H1 (cell line): ENCODE data around the gene FAM177B. TPM values are rescaled to one million over a fixed set of nuclear protein-coding genes. Genes with fewer than 3 reads are reported as not detected.

Experiments
- CHD1 ChIP-seq: IDR thresholded peaks from 2 replicates; pipeline ENCODE4 v1.6.1; 2012; ENCODE audit warnings: low read depth, low read length, improper control_type of control experiment
- CREB1 ChIP-seq: IDR thresholded peaks from 2 replicates; pipeline ENCODE4 v1.6.1; 2012; ENCODE audit warnings: inconsistent platforms
- CTCF ChIP-seq, 3 experiments: IDR thresholded peaks; 1 replicate in 2 of 3; 2 replicates in 1 of 3; pipeline versions ENCODE4 v1.5.1 to v1.6.1; 2011; ENCODE audit warnings: low read length in 3 of 3, mild to moderate bottlenecking in 3 of 3, inconsistent platforms in 2 of 3, low read depth in 1 of 3, moderate library complexity in 1 of 3; ENCODE audit not compliant: insufficient read depth in 1 of 3; ENCODE audit errors: control extremely low read depth in 1 of 3
- EGR1 ChIP-seq: IDR thresholded peaks from 2 replicates; pipeline ENCODE4 v1.6.1; 2011; ENCODE audit warnings: low read depth, low read length, borderline replicate concordance
- EZH2 ChIP-seq: fragments of 200-600 bp; sonication (generic); IDR thresholded peaks from 2 replicates; pipeline ENCODE4 v1.7.1; 2012; ENCODE audit warnings: low read depth, mild to moderate bottlenecking, moderate library complexity, low read length, inconsistent platforms; ENCODE audit not compliant: severe bottlenecking
- RAD21 ChIP-seq, 2 experiments: IDR thresholded peaks in 1 of 2; conservative IDR thresholded peaks in 1 of 2; 2 replicates each; pipeline ENCODE4 v1.6.1; 2011; ENCODE audit warnings: low read depth in 2 of 2, low read length in 2 of 2, improper control_type of control experiment in 1 of 2, inconsistent platforms in 1 of 2, mild to moderate bottlenecking in 1 of 2, moderate library complexity in 1 of 2
- polyA plus RNA-seq, 7 experiments: library from polyadenylated mRNA; depleted of rRNA in 3 of 7; stranded (reverse) in 5 of 7; unstranded in 2 of 7; fragments of >200 nt in 5 of 7; fragments of 200-250 nt in 2 of 7; gene quantifications; 1 replicate in 5 of 7; 2 replicates in 1 of 7; 4 replicates in 1 of 7; pipeline versions ENCODE4 v1.2.1 to v1.2.3, GENCODE V29; 2011 to 2013; ENCODE audit warnings: missing spikeins in 2 of 7, mixed read lengths in 2 of 7
- total RNA-seq: library from RNA; stranded (reverse); fragmentation: NEBNext Ultra II Directional; extraction: Animal tissue kit (Norgen Biotek cat#: 25700); gene quantifications from 2 replicates; pipeline ENCODE4 v1.2.1, GENCODE V29; 2021

FAM177B gene
- total and polyA plus RNA-seq, 2 of the 8 experiments (the other 6 are each of a cell fraction or from before 2014, with no cell fraction given) = 0.06 TPM; not detected in 1

DNA sequence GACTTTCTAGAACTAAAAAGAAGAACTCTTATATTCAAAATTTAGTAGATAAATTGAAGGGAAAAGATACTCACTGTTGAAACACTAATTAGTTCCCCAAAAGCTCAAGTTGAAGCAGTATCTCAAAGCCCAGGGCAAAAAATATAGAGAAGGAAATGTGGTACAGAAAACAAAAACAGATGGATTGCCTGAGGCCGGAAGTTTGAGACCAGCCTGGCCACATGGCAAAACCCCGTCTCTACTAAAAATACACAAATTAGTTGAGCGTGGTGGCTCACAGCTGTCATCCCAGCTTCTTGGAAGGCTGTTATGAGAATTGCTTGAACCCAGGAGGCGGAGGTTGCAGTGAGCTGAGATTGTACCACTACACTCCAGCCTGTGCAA is 36.0 kb downstream of the FAM177B start (continued):
- TF ChIP-seq CTCF (IDR thresholded peaks at IDR 0.05; ENCODE audit: control extremely low read depth in 1 of 3, insufficient read depth in 1 of 3, low read depth in 1 of 3, low read length in 3 of 3) (no peak), RAD21 (IDR thresholded peaks at IDR 0.05 in 1 of 2, conservative IDR thresholded peaks at IDR 0.05 in 1 of 2; ENCODE audit: low read depth in 2 of 2, low read length in 2 of 2) (no peak), CREB1 (no peak), CHD1 (no peak), EGR1 (no peak), EZH2 (no peak)
